ENCODE measurements around the gene ATP2C1. TPM values are rescaled to one million over a fixed set of nuclear protein-coding genes. Genes with fewer than 3 reads are reported as not detected.
A peak's percentile ranks its signal among the peaks of the same experiment; 100 is the strongest.

The ATP2C1 gene
- total and polyA plus RNA-seq, 2 of the 13 experiments (the other 11 are each of a cell fraction or from before 2014, with no cell fraction given), result 32.4 to 37.6 TPM

DNA sequence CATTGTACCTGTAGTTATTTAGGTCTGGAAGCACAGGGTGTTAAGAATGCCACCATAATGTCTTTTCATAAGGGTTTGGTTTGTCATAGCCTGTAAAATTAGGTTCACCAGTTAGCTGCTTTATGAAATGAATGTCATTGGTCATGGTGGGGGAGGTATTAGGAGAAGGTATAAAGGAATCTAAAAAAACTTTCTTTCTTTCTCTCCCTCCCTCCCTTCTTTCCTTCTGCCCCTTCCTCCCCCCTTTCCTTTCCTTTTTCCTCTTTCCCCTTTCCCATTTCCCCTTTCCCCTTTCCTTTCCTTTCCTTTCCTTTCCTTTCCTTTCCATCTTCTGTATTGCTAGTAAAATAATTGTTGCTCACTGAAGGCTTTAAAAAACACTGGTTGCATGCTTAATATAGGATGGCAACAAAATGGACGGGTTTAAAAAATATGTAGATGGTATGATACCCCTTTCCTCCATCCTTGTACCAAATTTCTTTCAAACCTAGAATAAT lies 9.6 kb downstream of the ATP2C1 start (continued):
- TF ChIP-seq, protein P1, sequence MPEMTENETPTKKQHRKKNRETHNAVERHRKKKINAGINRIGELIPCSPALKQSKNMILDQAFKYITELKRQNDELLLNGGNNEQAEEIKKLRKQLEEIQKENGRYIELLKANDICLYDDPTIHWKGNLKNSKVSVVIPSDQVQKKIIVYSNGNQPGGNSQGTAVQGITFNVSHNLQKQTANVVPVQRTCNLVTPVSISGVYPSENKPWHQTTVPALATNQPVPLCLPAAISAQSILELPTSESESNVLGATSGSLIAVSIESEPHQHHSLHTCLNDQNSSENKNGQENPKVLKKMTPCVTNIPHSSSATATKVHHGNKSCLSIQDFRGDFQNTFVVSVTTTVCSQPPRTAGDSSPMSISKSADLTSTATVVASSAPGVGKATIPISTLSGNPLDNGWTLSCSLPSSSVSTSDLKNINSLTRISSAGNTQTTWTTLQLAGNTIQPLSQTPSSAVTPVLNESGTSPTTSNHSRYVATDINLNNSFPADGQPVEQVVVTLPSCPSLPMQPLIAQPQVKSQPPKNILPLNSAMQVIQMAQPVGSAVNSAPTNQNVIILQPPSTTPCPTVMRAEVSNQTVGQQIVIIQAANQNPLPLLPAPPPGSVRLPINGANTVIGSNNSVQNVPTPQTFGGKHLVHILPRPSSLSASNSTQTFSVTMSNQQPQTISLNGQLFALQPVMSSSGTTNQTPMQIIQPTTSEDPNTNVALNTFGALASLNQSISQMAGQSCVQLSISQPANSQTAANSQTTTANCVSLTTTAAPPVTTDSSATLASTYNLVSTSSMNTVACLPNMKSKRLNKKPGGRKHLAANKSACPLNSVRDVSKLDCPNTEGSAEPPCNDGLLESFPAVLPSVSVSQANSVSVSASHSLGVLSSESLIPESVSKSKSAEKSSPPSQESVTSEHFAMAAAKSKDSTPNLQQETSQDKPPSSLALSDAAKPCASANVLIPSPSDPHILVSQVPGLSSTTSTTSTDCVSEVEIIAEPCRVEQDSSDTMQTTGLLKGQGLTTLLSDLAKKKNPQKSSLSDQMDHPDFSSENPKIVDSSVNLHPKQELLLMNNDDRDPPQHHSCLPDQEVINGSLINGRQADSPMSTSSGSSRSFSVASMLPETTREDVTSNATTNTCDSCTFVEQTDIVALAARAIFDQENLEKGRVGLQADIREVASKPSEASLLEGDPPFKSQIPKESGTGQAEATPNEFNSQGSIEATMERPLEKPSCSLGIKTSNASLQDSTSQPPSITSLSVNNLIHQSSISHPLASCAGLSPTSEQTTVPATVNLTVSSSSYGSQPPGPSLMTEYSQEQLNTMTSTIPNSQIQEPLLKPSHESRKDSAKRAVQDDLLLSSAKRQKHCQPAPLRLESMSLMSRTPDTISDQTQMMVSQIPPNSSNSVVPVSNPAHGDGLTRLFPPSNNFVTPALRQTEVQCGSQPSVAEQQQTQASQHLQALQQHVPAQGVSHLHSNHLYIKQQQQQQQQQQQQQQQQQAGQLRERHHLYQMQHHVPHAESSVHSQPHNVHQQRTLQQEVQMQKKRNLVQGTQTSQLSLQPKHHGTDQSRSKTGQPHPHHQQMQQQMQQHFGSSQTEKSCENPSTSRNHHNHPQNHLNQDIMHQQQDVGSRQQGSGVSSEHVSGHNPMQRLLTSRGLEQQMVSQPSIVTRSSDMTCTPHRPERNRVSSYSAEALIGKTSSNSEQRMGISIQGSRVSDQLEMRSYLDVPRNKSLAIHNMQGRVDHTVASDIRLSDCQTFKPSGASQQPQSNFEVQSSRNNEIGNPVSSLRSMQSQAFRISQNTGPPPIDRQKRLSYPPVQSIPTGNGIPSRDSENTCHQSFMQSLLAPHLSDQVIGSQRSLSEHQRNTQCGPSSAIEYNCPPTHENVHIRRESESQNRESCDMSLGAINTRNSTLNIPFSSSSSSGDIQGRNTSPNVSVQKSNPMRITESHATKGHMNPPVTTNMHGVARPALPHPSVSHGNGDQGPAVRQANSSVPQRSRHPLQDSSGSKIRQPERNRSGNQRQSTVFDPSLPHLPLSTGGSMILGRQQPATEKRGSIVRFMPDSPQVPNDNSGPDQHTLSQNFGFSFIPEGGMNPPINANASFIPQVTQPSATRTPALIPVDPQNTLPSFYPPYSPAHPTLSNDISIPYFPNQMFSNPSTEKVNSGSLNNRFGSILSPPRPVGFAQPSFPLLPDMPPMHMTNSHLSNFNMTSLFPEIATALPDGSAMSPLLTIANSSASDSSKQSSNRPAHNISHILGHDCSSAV (CRISPR knock-in tag; IDR thresholded peaks at IDR 0.05; ENCODE audit: borderline replicate concordance), result no peak
- TF ChIP-seq, protein P2, sequence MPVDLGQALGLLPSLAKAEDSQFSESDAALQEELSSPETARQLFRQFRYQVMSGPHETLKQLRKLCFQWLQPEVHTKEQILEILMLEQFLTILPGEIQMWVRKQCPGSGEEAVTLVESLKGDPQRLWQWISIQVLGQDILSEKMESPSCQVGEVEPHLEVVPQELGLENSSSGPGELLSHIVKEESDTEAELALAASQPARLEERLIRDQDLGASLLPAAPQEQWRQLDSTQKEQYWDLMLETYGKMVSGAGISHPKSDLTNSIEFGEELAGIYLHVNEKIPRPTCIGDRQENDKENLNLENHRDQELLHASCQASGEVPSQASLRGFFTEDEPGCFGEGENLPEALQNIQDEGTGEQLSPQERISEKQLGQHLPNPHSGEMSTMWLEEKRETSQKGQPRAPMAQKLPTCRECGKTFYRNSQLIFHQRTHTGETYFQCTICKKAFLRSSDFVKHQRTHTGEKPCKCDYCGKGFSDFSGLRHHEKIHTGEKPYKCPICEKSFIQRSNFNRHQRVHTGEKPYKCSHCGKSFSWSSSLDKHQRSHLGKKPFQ (CRISPR knock-in tag; IDR thresholded peaks at IDR 0.05; ENCODE audit: insufficient replicate concordance), result no peak
- TF ChIP-seq, protein P3, sequence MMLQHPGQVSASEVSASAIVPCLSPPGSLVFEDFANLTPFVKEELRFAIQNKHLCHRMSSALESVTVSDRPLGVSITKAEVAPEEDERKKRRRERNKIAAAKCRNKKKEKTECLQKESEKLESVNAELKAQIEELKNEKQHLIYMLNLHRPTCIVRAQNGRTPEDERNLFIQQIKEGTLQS (CRISPR knock-in tag; IDR thresholded peaks at IDR 0.05), result no peak
- TF ChIP-seq MEIS2 (CRISPR knock-in tag; IDR thresholded peaks at IDR 0.05) (no peak), ISL2 (CRISPR knock-in tag; IDR thresholded peaks at IDR 0.05) (no peak), ZNF180 (CRISPR knock-in tag; IDR thresholded peaks at IDR 0.05; ENCODE audit: borderline replicate concordance, low read depth) (no peak), HNRNPK (IDR thresholded peaks at IDR 0.05; ENCODE audit: low read depth, low read length, poor library complexity, severe bottlenecking) (peak; percentile 81), ZNF20 (CRISPR knock-in tag; IDR thresholded peaks at IDR 0.05) (no peak), HMG20B (CRISPR knock-in tag; conservative IDR thresholded peaks at IDR 0.05) (no peak), PCBP2 (optimal IDR thresholded peaks at IDR 0.05; ENCODE audit: low read depth, low read length, poor library complexity, severe bottlenecking) (peak; percentile 80), RFXAP (CRISPR knock-in tag; IDR thresholded peaks at IDR 0.05; ENCODE audit: borderline replicate concordance) (no peak)
- TF ChIP-seq, protein P4, sequence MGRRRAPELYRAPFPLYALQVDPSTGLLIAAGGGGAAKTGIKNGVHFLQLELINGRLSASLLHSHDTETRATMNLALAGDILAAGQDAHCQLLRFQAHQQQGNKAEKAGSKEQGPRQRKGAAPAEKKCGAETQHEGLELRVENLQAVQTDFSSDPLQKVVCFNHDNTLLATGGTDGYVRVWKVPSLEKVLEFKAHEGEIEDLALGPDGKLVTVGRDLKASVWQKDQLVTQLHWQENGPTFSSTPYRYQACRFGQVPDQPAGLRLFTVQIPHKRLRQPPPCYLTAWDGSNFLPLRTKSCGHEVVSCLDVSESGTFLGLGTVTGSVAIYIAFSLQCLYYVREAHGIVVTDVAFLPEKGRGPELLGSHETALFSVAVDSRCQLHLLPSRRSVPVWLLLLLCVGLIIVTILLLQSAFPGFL (CRISPR knock-in tag; IDR thresholded peaks at IDR 0.05), result no peak

Data from HepG2 (cell line).